ELF-1 (cell line): Measurements from ENCODE around the gene LRRC4C.

ENCODE experiments used
- DNase-seq: peaks from one replicate; pipeline ENCODE4 v3.0.0-alpha.2; 2016; ENCODE audit warnings: low read depth, low spot score

LRRC4C gene

DNA sequence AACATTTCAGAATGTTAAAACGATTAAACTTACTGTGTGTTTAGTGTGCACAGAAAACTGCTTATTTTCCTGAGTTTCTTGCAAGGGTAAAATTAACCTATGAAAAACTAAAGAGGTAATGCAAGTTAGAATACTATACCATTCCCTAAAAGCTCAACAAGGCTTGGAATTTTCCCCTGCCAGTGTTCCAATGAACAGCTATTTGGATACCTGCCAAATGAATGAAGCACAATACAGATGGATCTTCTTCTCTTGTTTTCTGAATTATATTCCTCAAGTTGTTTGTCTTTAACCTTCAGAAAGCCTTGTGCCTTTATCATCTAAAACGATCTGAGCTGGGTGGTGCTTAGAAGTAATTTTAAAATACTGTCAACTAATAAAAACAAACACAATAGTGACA is 204.5 kb downstream of the LRRC4C start:
- DNase-seq, result no peak

- no peak for DNase-seq
Measured at GRCh38 chr11:41250408-41250935, 209.0 kb downstream of the LRRC4C start.

DNA sequence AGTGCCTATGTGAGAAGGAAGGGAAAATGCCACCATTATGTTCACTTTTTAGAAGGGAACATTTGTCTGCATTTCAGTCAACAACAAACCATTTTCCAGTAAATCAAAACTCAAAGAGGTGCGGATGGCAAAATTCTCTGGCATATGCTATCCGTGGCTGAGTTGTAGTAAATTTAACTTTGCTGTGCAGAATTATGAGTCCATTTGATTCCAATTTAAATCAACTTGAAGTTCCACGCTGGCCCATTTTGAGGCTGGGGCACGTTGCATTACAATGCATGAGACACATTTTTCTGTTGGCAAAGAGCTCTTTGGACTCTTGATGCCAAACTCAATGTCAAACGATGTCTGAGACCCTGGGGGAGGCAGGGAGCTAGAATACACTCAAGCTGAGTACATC is 211.8 kb downstream of the LRRC4C start:
- DNase-seq, result no peak

DNA sequence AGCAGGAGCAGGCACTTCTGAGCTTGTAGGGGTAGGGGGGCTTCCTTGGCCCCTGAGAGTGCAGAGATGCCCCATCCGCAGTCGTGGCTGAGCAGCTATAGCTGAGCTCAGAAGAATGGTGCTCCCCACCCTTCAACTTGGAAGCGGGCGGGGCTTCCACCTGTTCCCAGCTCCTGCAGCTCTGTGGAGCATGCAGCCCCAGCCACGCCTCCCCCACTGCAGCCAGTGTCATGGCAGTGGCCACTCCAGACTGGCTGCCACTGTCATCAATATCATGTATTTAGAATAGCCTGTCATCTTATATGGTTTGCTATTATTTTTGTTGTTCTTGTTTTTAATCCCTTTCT is 213.1 kb downstream of the LRRC4C start:
- no peak for DNase-seq

GRCh38 chr11:41245704-41246398 is 213.6 kb downstream of the LRRC4C start:
- peak; percentile 3 for DNase-seq

DNA sequence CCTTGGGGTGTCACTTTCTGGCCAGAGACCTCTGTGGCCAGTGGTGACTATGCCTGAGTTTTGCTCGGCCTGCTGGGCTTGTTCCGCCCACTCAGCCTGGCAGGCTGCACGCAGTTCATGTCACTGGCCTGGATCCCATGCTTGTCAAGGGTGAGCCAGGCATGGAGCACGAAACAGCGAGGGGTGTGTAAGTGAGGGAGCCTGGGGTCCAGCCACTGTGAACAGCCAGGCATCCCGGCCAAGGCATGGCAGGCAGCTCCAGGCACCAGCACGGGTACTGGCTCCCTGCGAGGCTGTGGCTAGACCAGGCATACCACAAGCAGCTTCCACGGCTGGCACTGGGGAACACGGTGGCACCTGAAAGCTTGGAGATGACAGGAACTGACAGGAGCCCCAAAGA is 214.3 kb downstream of the LRRC4C start:
- no peak for DNase-seq

GRCh38 chr11:41237382-41237781 is 222.1 kb downstream of the LRRC4C start:
- DNase-seq, result no peak

- DNase-seq, result no peak
Measured at GRCh38 chr11:41235668-41236067, 223.8 kb downstream of the LRRC4C start.

- no peak for DNase-seq
Measured at GRCh38 chr11:41225856-41226633, 233.4 kb downstream of the LRRC4C start.

DNA sequence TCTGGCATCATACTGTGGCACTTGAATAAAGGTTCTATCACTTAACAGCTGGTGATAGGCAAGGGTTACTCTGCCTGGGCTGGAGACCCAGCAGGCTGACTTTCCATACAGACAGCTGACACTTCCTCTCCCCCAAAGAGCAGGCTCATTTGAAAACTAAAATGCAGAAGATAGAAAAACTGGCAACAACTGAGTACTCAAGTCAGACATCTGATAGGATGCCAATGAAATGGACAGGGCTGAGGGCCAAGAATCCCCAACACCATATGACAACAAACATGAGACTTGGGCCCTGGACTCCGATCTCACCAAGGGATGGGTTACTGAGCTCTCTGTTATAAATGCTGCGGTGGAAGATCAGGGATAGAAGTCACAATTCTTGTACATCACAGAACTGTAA is 237.2 kb downstream of the LRRC4C start:
- no peak for DNase-seq

GRCh38 chr11:41206388-41206787 is 253.1 kb downstream of the LRRC4C start:
- DNase-seq, result peak; percentile 16

DNA sequence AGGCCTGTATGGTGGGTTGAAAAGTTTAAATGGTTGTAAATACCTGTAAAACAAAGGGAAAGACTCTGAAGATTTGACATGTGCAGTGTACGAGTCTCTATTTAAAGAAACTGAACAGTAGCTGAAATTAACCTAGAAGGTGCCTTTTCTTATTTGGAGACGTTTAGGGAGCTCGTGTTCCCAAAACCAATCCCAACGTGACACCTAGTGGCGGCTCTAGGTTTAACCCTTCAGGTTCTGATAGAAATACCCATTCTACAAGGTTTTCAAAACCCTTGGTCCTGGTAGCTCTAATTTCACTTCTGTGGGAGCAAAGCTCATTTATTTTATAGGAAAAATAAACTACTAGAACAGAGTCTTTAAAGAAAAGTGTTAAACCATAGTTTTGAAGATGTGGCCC is 258.3 kb downstream of the LRRC4C start:
- DNase-seq, result peak; percentile 39

- DNase-seq, result no peak
Measured at GRCh38 chr11:41190437-41191082, 268.9 kb downstream of the LRRC4C start.

DNA sequence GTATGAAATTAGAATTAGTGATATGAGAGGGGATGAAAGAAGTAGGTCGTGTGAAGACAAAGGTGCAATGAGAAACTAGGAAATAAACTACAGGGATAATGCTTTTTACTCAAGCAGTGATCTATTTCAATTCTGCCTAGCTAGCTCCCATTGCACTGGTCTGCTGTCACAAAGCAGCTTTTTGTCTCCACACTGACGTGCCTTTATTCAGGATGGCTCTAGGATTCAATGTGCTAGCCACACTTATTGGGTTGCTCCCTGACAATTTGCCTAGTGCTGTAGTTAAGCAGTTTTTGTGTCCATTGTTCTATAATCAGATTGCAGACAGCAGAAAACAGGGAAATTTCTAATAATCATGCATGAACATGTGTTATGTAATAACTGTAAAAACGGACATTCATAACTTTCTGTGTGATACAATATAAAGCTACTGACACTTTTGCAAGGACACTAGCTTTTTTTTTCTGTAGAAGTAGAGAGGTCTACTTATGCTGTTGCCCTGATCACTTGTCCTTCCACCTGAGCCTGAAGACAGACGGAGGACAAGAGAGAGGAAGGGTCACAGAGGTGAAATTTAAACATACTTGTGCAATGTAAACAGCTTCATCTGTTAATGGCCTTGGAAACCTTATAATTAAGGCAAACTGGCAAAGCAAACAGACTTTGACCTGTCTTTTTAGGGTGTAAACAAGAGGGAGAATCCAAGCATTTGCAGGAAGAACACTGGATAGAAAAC is 269.6 kb downstream of the LRRC4C start:
- DNase-seq, result no peak

DNA sequence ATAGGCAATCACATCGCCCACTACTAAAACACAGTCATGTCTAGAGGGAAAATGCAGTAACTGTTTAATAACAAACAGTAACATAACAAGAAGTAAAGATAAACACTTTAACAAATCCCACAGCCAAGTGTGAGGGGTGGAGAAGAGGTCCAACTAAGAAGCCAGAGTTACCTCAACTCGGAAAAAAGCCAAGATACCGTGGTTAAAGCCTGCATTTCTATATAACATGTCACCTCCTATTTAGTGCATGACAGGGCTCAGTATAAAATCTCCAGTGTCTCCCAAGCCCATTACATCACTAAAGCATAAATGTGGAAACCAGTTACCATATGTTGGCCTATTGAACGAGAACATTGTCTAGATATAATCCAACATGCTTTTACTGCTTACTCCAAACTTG is 281.7 kb downstream of the LRRC4C start:
- DNase-seq, result no peak

DNA sequence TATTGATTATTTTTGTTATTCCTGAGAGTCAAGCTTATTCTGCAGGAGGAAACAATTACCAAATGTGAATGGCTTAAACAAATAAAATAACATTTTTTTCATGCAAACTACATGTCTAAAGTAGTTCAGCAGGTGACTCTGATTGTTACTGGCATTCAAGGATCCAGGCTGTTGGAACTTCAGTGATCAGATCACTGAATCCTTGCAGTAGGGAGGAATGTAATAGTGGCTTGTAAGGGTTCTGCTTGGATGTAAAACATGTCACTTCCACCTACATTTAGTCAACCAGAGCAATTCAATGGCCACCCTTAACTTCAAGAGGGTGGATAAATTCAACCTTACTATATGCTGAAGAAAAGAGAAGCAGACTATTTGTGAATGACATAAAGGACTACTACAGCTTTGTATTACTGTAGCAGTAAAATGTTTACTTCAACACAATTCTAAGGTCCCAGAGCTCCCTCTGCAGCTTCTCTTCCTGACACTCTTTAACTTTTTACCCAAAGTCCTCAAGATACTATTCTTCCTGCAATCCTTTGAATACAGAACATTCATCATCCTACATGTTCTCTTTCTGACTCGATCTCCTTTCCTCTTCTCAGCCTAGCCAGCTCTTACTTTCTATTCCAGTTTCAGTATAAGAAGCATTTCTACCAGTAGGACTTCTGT is 284.0 kb downstream of the LRRC4C start:
- DNase-seq, result no peak

DNA sequence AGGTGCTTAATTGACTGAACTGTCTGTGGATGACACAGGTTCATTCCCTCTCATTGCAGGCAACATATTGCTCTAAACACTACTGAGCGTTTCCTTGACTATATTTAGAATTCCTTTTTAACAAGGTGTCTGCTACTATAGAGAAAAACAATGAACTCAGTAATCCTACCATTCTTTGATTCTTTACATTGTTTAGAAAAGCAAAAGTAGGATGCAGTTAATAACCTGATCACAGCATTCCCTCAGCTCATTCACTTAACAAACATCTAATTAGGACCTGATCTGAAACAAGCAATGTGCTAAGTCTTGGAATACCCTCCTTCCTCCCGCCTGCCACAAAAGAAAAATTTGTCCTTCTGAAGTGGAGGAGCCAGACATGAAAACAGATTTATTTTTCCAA is 313.1 kb downstream of the LRRC4C start:
- DNase-seq, result no peak

- no peak for DNase-seq
Measured at GRCh38 chr11:41145420-41145819, 314.0 kb downstream of the LRRC4C start.

DNA sequence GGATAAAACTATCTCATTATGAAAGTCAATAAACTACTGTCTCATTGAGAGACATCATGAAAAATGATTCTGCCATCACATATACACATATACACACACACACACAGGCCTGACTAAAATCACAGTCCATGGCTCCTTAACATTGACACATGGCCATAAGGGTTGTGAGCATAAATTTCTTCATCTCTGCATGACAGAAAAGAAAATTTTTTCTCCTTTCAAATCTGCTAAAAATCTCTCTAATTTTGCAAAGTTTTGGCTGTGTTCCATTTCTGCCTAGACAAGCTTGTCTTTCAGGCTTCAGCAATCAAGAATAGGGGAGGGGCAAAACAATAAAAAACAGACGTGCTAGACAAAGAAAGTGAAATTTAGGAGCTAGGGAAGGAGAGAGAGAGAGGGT is 324.5 kb downstream of the LRRC4C start:
- DNase-seq, result no peak

GRCh38 chr11:41133023-41133422 is 326.4 kb downstream of the LRRC4C start:
- DNase-seq, result no peak

DNA sequence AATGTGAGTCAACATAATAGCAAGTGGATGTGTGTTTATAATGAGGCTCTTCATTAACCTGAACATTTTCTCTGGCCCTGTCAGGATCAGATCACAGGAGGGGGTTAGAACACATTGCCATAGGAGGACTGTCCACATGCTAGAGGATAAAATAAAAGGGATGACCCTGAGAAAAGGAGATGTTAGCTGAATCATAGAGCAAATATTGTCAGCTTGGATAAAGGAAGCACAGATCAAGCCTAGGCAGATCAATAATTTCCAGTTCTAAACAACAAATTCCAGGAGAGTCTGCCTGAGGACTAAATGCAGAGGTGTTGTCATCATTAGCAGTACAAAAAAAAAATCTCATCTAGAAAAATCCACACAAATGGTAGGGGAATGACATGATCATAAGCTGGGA is 337.9 kb downstream of the LRRC4C start:
- no peak for DNase-seq
